ENCODE measurements around the gene IFNAR2.
"Not testable (repeated sequence)": the region's sequence is repeated elsewhere in the genome, so short reads cannot be mapped to it uniquely, and the experiment has no call there.

IFNAR2 gene

DNA sequence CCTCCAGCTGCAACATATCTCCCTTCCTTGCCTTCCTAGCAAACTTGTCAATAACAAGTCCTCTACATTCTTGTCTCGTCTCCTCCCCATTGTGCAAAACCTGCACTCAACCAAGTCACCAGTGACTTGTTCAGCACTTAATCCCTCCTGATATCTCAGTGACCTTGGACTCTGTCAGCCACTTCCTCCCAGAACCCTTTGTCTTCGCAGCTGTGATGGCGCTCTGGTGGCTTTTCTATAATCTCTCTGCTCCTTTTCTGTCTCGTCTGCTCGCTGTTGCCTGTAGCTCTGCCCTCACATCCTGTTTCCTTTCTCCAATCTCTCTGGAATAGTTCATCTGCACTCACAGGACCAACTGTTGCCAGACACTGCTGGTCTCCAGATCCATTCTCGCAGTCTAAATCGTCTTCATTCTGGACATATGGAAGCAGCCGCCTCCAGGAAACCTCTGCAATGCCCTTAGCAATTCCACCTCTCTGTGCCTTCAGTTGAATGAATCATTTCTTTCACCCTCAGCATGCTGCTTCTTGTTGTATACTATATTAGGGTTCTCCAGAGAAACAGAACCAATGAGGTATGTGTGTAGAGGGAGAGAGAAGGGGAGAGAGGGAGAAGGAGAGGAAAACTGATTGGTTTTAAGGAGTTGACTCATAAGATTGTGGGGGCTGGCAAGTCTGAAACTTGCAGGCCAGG lies 17.4 kb upstream of the IFNAR2 start:
- TF ChIP-seq, protein P1, sequence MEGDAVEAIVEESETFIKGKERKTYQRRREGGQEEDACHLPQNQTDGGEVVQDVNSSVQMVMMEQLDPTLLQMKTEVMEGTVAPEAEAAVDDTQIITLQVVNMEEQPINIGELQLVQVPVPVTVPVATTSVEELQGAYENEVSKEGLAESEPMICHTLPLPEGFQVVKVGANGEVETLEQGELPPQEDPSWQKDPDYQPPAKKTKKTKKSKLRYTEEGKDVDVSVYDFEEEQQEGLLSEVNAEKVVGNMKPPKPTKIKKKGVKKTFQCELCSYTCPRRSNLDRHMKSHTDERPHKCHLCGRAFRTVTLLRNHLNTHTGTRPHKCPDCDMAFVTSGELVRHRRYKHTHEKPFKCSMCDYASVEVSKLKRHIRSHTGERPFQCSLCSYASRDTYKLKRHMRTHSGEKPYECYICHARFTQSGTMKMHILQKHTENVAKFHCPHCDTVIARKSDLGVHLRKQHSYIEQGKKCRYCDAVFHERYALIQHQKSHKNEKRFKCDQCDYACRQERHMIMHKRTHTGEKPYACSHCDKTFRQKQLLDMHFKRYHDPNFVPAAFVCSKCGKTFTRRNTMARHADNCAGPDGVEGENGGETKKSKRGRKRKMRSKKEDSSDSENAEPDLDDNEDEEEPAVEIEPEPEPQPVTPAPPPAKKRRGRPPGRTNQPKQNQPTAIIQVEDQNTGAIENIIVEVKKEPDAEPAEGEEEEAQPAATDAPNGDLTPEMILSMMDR (IDR thresholded peaks at IDR 0.05; ENCODE audit: low read length, missing control alignments), result no peak
- peak; percentile 61 for DNase-seq (ENCODE audit: low read depth)
- peak overlapping the region; percentile 24 for H3K4me3 ChIP-seq (replicated peaks; ENCODE audit: low read depth, low read length)

DNA sequence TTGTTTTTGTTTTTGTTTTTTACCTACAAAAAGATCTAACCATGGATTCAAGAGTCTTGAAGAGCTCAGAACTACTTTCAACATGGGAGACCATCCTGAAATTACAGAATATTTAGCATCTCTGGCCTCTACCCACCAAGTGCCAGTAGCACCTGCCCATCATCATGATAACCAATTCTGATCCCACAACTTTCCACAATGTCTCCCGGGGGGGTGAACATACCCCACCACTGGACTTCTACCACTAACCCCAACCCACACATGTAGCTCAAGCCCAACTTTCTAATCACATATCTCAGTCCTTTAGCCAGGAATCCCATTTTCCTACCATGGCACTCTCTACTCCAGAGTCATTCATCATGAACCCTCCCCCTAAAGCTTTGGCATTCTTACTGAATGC lies 15.7 kb upstream of the IFNAR2 start:
- no peak for DNase-seq (ENCODE audit: low read depth)
- TF ChIP-seq, protein P1 (IDR thresholded peaks at IDR 0.05; ENCODE audit: low read length, missing control alignments), result no peak
- H3K4me3 ChIP-seq (replicated peaks; ENCODE audit: low read depth, low read length), result no peak overlapping the region

DNA sequence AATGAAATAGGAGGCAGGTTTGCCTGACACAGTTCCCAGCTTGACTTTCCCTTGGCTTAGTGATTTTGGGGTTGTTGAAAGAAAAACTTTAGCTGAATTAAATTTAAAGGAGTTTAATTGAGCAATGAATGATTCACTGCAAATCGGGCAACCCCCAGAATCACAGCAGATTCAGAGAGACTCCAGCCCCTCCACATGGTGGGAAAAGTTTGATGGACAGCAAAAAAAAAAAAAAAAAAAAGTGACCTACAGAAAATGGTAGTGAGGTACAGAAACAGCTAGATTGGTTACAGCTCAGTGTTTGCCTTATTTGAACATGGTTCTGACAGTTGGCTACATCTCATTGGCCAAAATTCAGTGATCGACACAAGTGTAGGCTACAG lies 12.6 kb upstream of the IFNAR2 start:
- DNase-seq (ENCODE audit: low read depth), result no peak
- no peak overlapping the region for H3K4me3 ChIP-seq (replicated peaks; ENCODE audit: low read depth, low read length)
- TF ChIP-seq, protein P1 (IDR thresholded peaks at IDR 0.05; ENCODE audit: low read length, missing control alignments), result no peak

DNA sequence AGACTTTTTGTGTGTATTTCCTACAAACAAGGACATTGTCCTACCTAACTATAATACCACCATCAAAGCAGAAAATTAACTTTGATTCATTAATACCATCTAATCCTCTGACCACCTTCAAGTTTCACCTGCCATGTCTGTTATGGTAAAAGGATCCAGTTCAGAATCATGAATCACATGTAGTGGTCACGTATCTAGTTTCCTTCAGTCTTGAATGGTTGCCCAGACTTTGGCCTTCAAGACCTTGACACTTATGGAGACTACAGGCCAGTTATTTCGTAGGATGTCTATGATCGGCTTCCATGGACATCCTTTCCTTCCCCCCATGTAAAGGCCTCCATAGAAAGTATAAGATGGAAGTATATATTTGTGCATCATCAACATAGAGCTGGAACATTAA lies 10.4 kb upstream of the IFNAR2 start:
- DNase-seq (ENCODE audit: low read depth), result no peak
- H3K4me3 ChIP-seq (replicated peaks; ENCODE audit: low read depth, low read length), result no peak overlapping the region
- TF ChIP-seq, protein P1 (IDR thresholded peaks at IDR 0.05; ENCODE audit: low read length, missing control alignments), result no peak

DNA sequence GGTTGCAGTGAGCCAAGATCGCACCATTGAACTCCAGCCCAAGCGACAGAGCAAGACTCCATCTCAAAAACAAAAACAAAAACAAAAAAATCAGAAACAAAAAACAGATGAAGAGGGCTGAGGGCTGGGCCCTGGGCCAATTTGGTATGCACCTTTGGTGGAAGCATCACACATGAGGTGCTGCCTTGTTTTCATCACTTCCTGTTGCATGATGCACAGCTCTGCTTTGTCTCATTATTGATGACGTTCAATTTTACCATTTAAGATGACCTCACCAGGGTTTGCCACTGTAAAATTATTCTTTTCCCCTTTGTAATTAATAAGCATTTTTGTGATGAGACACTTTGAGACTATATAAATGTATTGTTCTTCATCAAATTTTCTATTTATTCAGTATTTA lies 9.8 kb upstream of the IFNAR2 start:
- DNase-seq (ENCODE audit: low read depth), result no peak
- H3K4me3 ChIP-seq (replicated peaks; ENCODE audit: low read depth, low read length), result no peak overlapping the region
- TF ChIP-seq, protein P1 (IDR thresholded peaks at IDR 0.05; ENCODE audit: low read length, missing control alignments), result no peak

DNA sequence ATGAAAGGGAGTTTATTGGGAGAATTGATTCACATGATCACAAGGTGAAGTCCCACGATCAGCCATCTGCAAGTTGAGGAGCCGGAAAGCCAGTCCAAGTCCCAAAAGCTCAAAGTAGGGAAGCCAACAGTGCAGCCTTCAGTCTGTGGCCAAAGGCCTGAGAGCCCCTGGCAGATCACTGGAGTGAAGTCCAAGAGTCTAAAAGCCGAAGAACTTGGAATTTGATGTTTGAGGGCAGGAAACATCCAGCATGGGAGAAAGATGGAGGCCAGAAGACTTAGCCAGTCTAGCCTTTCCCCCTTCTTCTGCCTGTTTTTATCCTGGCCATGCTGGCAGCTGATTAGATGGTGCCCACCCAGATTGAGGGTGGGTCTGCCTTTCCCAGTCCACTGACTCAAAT lies 4.4 kb upstream of the IFNAR2 start:
- not testable (repeated sequence) for DNase-seq (ENCODE audit: low read depth); H3K4me3 ChIP-seq (replicated peaks; ENCODE audit: low read depth, low read length)

DNA sequence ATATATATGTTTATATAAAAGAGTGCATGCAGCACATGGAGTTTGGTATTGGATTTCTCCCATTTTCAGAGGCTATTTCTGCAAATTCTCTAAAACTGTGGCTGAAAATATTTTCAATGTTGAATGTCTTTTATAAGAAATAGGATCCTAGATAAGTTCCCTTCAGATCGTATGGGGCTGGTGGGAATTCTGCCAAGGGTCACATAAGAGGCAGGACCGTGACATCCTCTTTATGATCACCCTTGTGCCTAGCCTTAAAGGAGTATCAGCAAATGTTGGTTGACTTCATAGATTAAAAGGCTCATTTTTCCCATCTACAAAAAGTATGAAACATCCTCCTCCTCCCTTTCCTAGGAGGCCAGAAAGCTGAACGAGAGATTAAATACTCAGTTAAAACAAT lies 1.3 kb upstream of the IFNAR2 start:
- DNase-seq (ENCODE audit: low read depth), result no peak
- TF ChIP-seq, protein P1 (IDR thresholded peaks at IDR 0.05; ENCODE audit: low read length, missing control alignments), result no peak
- no peak overlapping the region for H3K4me3 ChIP-seq (replicated peaks; ENCODE audit: low read depth, low read length)

Data from fibroblast of pulmonary artery (primary cell).